GM18870 (cell line): ENCODE data around the gene RGL3.
"Not testable (repeated sequence)": the region's sequence is repeated elsewhere in the genome, so short reads cannot be mapped to it uniquely, and the experiment has no call there.

Experiments used
- ATAC-seq: cut with Tn5 transposase; IDR thresholded peaks from one replicate; pipeline ENCODE4 v1.9.1; 2021; ENCODE audit warnings: moderate library complexity; ENCODE audit not compliant: unreplicated experiment

RGL3 gene

DNA sequence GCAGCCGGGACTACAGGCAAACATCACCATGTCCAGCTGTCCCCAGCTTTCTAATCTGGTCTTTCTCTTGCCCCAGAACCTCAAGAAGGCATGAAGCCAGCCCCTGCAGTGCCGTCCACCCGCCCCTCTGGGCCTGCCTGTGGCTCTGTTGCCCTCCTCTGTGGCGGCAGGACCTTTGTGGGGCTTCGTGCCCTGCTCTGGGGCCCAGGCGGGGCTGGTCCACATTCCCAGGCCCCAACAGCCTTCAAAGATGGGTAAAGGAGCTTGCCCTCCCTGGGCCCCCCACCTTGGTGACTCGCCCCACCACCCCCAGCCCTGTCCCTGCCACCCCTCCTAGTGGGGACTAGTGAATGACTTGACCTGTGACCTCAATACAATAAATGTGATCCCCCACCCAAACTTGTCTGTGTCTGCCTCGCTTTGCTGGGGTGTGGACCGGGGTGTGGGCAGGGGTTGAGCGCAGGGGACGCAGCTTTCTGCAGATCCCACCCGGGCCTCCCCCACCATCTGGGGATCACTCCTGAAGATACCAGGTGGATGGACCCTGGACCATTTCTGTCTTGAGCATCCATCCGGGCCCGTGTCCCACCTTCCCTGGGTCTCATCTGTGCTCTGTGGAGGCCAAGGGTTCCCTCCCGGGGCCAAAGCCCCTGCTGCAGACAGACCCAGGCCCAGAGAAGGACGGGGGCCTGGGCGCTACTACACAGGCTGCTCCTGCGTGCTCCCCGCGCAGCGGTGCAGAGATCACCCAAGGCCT lies 31.6 kb upstream of the RGL3 start:
- no peak for ATAC-seq

- ATAC-seq = no peak
These were observed 29.9 kb upstream of the RGL3 start for GRCh38 chr19:11448923-11449554.

DNA sequence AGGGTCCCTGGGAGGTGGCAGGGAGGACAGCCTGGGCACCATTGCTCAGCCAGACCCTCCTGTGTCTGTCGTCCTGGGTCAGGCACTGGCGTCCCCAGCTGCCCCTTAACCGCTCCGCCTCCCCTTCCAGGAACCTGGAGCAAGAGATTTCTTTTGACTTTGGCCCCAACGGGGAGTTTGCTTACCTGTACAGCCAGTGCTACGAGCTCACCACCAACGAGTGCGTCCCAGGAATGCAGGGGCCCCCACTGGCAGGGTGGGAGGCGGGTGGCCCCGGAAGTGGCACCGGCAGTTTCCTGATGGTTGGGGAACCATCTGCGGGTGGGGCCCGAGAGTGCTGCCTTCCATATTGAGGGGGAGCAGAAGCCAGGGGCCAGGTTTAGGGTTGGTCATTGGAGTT lies 29.3 kb upstream of the RGL3 start:
- no peak for ATAC-seq

- no peak for ATAC-seq
These were observed 28.5 kb upstream of the RGL3 start for GRCh38 chr19:11447347-11448262.

GRCh38 chr19:11446652-11447301 lies 27.7 kb upstream of the RGL3 start:
- no peak for ATAC-seq

- no peak for ATAC-seq
These were observed 27.1 kb upstream of the RGL3 start for GRCh38 chr19:11446271-11446651.

GRCh38 chr19:11445141-11445540 lies 26.0 kb upstream of the RGL3 start:
- no peak for ATAC-seq

- ATAC-seq = no peak
These were observed 24.9 kb upstream of the RGL3 start for GRCh38 chr19:11444059-11444458.

- no peak for ATAC-seq
These were observed 18.8 kb upstream of the RGL3 start for GRCh38 chr19:11437955-11438354.

GRCh38 chr19:11435833-11436313 lies 16.8 kb upstream of the RGL3 start:
- ATAC-seq = no peak

DNA sequence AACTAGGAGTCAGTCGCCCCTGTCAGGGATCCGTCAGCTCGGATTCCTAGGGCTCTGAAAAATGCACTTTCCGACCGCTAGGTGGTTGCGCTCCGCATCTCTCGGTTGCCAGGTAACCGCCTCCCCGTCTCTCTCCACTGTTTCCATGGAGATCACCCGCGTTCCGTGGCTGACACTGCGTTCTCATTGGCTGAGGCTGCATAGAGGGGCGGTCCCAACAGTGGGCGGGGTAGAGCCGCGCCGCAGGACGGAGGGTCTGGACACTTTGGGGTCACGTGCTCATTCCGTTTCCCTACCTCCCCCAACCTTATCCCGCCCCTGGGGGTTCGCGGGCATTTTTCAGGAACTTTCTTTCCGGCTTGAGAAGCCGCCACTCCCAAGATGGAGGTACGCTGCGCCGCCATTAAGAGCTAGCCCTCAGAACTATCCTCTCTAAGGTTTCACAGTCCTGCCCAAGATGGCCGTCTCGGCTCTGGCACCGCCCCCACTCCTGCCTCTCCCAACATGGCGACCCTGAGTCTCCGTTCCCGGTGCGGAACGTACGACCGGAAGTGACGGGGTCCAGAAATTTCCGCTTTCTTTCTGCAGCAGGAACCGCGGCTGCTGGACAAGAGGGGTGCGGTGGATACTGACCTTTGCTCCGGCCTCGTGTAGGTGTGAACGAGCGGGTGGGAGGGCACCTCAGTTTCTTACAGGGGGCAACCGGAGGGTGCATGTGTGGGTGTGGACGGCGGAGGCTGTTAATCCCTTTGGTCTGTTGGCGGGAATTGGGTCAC lies 16.1 kb upstream of the RGL3 start, which contains the start of the genes ODAD3 and PRKCSH:
ODAD3 (minus strand) TSS at position 65 of the 776 bp plus-strand sequence. CDS start 105 bp downstream, outside the sequence.
PRKCSH (plus strand) TSS at position 579 of the 776 bp plus-strand sequence. CDS start 483 bp downstream, outside the sequence.
- ATAC-seq = peak; percentile 90

DNA sequence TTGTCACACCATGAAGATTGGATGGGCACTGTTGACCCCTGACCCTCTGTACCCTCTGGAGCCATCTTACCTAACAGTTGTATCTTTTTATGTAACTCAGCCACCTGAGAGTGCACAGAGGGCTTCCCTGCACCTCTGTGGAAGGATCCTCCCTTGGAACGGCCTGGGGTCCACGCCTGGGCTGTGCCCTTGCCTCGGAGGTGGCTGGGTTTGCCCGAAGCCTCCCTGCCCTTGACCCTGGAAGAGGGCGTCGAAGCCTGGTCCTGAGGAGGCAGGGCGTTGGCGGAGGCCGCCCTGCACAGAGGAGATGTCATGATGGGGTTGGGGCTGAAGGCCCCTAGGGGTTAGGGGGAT lies 15.6 kb upstream of the RGL3 start:
- peak; percentile 15 for ATAC-seq

DNA sequence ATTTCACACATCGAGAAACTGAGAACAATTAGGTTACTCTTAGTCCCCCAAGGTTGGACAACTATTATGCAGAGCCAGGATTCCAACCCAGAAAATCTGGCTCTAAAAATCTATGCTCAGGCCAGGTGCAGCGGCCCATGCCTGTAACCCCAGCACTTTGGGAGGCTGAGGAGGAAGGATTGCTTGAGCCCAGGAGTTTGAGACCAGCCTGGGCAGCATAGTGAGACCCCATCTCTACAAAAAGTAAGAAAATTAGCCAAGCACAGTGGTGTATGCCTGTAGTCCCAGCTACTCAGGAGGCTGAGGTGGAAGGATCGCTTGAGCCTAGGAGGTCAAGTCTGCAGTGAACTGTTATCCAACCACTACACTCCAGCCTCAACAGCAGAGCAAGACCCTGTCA lies 14.4 kb upstream of the RGL3 start:
- not testable (repeated sequence) for ATAC-seq

DNA sequence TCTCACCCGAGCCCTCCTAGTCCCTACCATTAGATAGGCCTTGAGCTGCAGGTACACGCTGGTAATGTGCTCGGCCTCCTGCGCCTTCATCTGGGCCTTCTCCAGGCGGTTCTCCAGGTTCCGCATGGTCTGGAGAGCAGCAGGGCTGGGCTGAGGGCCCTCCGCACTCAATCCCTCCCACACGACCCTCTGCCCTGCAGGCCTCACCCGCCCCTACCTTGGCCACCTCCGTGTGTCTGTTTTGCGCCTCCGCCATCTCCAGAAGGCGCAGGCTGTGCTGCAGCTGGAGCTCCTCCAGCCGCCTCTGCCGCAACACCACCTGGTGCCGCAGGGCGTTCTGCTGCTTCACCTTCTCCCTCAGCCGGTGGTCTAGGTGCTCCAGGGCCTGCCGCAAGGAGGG lies 7.5 kb upstream of the RGL3 start:
- ATAC-seq = no peak

DNA sequence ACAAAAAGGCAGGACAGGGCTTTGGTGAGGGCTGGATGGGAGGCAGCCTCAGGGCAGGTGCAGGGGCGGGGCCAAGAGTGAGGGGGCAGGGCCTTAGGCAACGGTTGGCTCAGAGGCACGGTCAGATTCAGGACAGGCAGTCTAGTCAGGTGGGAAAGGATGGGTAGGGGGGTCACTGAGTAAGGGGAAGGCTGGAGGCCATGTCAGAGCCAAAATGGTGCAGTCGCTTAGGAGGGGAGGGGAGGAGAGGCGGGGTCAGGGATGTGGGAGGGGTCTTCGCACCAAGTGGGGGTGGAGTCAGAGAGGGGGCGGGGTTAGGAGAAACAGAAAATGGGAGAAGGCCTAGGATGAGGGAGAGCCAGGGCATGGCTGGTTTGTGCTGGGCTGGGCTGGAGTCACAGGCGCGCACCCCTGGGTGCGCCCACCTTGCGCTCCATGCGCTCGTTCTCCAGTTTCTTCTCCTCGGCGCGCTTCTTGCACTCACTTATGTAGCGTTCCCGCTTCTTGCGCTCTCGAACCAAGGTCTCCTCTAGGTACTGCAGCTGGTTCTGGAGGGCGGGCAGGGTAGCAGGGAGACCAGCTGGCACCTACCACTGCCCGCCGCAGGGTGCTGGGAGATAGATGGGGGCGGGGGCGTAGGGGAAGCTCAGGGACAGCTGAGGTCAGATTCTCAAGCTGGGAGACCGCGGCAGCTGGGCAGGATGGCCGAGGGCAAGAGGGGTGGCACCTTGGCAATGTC lies 6.8 kb upstream of the RGL3 start:
- ATAC-seq = no peak

DNA sequence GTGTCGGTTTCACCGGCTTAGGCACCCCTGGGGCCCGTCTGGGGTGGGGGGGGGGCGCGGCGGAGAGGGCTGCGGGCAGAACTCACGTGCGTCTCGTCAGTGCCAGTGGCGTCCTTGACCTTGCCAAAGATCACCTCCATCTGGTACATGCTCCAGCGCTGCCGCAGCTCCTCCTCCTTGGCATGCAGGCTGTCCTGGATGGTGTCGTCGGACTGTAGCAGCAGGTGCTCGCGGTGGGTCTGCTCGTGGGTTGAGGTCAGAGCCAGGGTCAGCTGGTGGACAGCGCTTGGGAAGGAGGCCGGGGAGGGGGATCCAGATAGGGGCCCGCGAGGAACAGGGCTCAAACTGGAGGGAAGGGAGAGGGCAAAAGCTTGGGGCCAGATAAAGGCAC lies 4.7 kb upstream of the RGL3 start:
- no peak for ATAC-seq

- no peak for ATAC-seq
These were observed 4.2 kb upstream of the RGL3 start for GRCh38 chr19:11423164-11423790.

GRCh38 chr19:11422163-11423065 lies 3.3 kb upstream of the RGL3 start:
- ATAC-seq = no peak
